MV-4-11 (cell line): ENCODE measurements around the gene PHF2.
A peak's percentile ranks its signal among the peaks of the same experiment; 100 is the strongest.

ENCODE experiments used
- DNase-seq: peaks from one replicate; lab custom pipeline; 2025; lab: John Stamatoyannopoulos, UW

Gene PHF2

DNA sequence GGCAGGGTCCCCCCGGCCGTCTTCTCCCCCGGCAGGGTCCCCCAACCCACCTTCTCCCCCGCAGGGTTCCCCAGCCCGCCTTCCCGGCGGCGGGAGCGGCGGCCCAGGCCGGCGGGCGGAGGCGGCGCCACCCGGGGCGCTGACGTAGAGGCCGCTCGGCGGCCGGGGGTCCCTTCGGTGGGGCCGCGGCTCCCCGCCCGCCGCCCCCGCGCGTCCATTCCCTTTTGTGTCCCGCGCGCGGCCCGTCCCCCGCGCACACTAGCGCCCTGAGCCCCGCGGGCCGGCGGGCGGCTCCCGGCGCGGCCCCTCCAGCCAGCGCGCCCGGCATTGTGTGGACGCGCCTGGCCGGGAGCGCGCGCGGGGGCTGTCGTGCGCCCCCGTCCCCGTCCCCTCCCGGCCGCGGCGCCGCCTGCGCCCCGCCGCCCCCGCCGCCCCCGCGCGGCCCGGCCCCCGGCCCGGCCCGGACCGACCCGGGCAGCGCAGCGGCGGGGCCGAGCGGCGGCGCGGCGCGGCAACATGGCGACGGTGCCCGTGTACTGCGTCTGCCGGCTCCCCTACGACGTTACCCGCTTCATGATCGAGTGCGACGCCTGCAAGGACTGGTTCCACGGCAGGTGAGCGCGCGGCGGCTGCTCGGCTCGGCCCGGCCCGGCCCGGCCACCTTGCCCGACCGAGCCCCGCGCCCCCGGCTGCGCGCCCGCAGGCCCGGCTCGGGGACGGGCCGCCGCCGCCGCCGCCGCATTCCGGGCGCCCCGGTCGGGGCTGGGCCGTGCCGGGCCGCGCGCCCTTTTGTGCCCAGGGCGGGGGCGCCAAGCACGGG lies at the start of gene PHF2:
PHF2 (plus strand) TSS at position 327 of the 820 bp plus-strand sequence; CDS start at position 517, 190 bp downstream.
- no peak for DNase-seq

DNA sequence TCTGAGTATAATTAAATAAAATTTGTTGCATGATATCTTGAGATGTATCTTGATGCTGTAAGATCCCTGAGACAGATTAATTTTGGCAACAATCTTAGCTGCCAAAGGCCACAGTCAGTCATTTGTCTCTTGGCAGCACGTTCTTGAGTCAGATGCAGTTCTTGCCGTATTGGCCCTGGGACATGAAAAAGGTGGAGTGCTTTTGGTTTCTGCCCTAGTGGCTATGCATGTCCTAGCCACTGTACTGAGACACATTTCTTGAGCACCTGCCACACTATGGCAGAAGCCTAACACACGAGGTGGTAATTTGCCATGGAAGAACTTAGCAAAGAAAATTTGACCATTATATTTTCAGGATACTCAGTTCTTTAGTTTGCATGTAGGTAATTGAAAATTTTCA lies 45.0 kb upstream of the PHF2 start:
- no peak for DNase-seq

DNA sequence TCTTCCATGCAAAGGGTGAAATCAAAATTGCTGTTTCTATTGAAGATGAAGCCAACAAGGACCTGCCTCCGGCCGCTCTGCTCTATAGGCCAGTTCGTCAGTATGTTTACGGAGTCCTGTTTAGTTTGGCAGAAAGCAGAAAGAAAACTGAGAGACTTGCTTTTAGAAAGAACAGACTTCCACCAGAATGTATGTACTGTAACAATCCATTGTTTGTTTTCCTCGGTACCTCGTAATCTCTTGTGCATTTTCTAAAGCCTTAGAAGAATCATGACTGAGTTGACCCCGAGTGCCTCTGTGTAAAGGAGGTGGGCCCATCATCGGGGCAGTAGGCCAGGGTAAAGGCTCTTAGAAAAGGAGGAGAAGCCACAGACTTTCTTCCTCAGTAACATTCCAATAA lies 44.2 kb upstream of the PHF2 start:
- DNase-seq, result no peak

DNA sequence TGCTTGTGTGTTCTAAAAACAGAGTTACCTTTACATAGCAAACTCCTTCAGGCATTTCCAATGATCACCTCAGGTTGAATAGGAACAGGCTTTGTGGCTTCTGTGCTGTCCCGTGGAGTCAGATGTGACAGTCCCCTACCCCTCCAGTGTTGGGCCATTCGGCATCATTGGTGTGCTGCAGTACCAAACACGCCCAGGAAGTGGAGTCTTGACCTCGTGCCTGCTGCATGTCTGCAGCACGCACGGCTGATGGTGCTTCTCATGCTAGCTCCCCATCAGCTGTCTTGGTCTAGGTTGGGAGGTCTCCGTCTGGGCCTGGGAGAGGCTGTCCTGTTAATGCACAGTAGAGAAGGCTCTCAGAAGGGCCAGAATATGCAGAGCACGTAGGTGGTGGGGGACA lies 42.5 kb upstream of the PHF2 start:
- DNase-seq, result no peak

DNA sequence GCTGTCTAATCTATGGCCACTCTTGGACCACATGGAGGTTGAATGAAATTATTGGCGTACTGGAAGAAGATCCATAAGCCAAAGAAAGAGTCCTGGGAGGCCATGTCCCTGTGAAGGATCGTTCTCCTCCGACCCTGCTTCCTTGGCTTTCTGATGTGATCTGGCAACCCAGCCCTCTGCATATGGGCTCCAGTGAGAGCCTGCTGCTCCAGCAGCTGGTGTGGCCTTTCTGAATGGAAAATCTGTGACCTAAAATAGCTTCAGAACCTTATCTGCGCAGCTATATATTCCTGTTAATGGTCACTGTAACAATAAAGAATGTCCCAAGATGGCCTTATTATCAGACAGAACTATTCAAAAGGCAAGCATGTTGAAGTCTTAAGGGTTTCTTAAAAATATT lies 40.2 kb upstream of the PHF2 start:
- DNase-seq, result no peak

GRCh38 chr9:93536874-93537273 lies 39.5 kb upstream of the PHF2 start:
- no peak for DNase-seq

DNA sequence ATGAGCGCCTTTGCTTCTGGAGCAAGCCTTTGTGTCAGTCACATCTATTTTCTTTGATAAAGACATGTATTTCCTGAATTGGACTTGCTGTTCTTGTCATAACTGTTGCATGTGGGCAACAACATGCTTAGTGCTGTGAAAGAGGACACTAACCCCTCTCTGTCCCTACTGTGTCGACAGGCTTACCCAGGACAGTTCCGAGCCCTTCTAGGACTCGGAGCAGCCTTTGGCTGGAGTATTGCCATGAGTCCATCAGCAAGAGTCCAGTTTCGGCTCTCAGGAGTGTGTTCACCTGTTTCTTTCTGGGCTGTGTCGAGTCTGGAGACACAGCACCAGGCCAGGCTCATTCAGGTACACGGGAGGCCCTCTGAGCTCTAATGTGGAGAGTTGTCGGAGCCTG lies 36.1 kb upstream of the PHF2 start:
- DNase-seq, result no peak

DNA sequence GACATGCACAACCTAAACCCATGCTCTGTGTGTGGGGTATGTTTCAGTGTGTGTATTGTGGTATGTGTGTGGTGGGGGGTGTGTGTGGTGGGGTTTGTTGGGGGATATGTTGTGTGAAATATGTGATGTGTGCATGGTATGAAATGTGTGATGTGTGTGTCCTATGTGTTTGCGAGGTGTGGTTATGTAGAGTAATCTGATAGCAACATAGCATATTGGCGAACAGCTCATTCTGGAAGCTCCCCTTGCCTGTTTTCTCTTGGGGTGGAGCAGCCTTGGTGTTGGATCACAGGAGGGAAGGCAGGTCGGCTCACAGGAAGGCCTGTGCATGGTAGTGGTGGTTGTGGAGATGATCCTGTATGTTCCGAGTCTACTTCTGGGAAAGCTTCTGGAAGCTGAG lies 35.4 kb upstream of the PHF2 start:
- no peak for DNase-seq

GRCh38 chr9:93541581-93542349 lies 34.6 kb upstream of the PHF2 start:
- DNase-seq, result no peak

DNA sequence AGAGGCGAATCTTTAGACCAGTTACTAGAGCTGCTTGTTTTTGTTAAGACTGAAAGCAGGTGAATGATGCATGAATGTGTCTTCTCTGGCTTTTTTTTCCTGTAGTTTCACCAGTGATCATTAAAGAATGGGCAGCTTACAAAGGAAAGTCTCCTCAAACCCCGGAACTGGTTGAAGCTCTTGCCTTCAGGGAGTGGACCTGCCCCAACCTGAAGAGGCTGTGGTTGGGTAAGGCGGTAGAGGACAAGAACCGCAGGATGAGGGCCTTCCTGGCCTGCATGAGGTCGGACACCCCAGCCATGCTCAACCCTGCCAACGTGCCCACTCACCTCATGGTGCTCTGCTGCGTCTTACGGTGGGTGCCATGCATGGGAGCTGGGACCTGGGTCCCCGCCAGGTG lies 33.3 kb upstream of the PHF2 start:
- no peak for DNase-seq

- no peak for DNase-seq
These were observed 30.0 kb upstream of the PHF2 start for GRCh38 chr9:93546356-93546755.

- no peak for DNase-seq
These were observed 26.8 kb upstream of the PHF2 start for GRCh38 chr9:93549611-93550010.

GRCh38 chr9:93552923-93553322 lies 23.5 kb upstream of the PHF2 start:
- no peak for DNase-seq

- DNase-seq, result no peak
These were observed 21.0 kb upstream of the PHF2 start for GRCh38 chr9:93555370-93555769.

GRCh38 chr9:93557366-93558137 lies 18.8 kb upstream of the PHF2 start:
- no peak for DNase-seq

DNA sequence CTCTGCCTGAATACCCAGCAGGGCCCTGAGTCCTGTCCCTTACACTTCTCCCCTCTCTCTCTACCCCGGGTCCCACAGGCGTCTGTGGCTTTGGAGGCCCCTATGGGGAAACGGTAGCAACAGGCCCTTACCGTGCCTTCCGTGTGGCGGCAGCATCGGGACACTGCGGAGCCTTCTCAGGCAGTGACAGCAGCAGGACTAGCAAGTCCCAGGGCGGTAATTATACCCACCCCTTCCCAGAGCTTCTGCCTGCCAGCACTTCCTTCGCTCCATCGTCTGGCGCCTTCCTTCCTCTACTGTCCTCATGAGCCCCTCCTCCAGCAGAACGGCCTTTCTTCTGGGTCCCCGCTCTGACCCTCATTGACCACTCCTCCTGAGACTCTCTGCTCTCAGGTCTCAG lies 17.9 kb upstream of the PHF2 start:
- DNase-seq, result no peak

DNA sequence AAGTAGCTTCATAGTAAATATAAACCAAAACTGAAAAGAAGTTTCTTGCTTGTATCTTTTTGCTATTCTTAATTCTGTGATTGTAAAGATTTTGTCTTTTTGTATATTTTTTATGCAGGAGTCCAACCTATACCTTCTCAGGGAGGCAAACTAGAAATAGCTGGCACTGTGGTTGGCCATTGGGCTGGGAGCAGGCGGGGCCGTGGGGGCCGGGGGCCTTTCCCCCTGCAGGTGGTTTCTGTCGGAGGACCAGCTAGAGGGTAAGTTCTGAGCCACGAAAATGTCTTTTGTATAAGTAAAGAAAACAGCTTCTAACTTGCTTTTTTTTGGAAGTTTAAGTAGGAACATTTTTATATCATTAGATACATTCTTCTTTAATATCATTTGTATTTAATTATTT lies 15.4 kb upstream of the PHF2 start:
- DNase-seq, result no peak

DNA sequence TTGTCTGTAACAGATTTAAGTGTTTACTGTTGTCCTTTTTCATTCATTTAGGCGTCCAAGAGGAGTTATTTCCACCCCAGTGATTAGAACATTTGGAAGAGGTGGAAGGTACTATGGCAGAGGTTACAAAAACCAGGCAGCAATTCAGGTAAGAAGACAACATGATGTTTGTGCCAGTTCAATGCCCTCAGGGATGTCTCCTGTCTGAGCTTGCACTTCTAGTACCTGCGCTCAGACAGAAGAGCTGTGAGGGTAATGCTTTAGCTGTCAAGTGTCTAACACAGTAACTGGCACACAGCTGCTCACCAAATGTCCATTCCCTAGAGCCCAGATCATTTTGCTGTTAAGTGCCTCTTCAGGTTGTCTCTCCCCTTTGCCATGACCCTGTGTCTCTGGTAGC lies 14.2 kb upstream of the PHF2 start:
- DNase-seq, result no peak

DNA sequence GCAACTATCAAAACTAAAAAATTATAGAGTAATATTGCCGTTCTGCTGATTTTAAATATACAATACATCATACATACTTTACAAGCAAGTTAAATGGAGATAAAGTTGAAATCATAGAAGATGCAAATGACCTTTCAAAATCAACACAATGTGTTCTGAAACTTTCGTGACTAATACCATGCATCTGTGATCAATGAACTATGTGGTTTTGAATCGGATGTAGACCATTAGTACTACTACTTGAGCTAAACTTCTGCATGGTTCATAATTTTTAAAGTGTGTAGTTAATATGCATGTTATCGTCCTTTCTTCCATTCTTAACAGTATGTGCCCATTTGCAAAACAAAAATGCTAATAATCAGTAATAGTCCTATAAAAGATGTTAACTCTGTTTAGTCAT lies 11.3 kb upstream of the PHF2 start:
- DNase-seq, result no peak

DNA sequence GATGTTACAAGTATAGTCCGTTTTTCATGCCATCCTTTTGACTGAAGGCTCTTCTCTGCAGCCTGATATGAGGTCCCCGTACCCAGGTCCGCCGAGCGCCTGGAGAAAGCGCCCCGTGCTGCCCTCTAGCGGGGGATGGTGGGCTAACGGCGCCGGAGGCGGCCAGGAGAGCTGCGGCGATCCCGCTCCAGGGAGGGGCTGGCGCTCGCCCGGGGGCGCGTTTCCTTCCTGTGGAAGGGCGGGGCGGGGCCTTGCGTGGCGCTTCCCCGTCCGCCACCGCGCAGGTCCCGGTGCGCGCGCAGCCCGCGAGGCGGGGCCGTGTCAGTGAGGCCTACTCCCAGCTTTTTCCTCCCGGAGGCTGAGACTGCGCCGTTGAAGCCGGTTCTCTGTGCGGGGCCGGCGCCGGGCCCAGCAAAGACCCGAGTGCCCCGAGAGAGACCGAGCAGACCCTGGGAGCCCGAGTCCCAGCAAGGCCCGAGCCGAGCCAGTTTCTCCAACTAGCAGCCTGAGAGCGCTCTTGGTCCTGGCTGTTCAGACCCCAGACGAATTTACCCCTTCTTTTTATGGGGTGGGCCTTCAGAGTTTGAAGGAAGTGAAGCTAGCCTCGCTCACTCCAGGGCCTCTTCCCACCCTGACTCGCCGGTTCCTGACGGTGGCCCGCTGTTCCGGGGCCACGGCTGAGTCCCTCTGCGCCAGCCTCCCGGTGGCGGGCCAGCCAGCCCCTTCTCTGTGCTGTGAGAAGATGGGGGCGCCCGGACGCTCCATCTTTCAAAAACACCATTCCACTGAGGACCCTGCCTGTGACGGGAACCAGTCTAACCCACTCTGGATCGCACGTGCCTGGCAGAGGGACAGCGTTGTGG lies 9.7 kb upstream of the PHF2 start:
- peak; percentile 91 for DNase-seq

DNA sequence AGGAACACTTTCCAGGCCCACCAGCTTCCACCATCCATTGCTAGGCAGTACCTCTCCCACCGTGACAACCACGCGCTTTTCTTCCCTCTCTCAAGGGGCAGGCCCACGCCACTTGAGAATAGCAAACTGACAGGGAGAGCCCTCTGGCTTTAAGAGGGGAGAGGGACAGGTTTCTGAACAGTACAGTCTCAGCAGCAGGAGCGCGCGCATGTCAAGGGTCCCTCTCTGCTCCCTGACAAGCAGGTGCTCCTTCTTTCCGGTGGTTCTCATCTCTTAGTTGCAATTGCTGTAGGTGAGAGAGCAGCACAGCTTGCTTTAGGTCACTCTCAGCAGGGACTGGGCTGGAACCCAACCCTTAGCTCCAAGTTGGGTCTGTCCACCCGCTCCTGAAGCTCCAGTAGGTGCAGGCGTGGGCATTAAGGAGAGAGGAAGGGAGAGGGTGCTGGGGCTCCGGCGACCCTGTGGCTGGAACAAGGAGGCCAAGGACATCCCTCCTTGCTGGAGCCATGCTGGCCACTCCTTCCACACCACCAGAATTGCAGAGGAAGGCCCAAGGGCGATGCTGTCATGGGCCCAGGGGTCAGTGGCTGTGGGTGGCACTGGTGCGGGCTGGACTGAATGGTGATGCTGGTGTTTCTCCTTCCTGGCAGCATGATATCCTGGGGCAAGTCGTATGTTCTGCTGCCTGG lies 9.0 kb upstream of the PHF2 start:
- DNase-seq, result no peak
